GM19099 (cell line): ENCODE data around the gene STK4.

Source experiments
- POLR2A ChIP-seq: IDR thresholded peaks from 3 replicates; pipeline ENCODE4 v1.6.1; 2011; ENCODE audit warnings: low read depth; ENCODE audit not compliant: insufficient read length; ENCODE audit errors: extremely low read depth

Gene STK4

GRCh38 chr20:44946271-44946852 is 19.9 kb upstream of the STK4 start:
- TF ChIP-seq POLR2A = no peak

GRCh38 chr20:44948107-44948506 is 18.2 kb upstream of the STK4 start:
- TF ChIP-seq POLR2A = no peak

GRCh38 chr20:44948513-44948912 is 17.8 kb upstream of the STK4 start:
- no peak for TF ChIP-seq POLR2A

GRCh38 chr20:44950368-44950767 is 15.9 kb upstream of the STK4 start:
- TF ChIP-seq POLR2A = no peak

GRCh38 chr20:44952731-44953130 is 13.6 kb upstream of the STK4 start:
- TF ChIP-seq POLR2A = no peak

- TF ChIP-seq POLR2A = no peak
Observed at GRCh38 chr20:44954211-44954610, 12.1 kb upstream of the STK4 start.

- no peak for TF ChIP-seq POLR2A
Observed at GRCh38 chr20:44955270-44955669, 11.0 kb upstream of the STK4 start.

- TF ChIP-seq POLR2A = no peak
Observed at GRCh38 chr20:44956410-44956809, 9.9 kb upstream of the STK4 start.

- TF ChIP-seq POLR2A = no peak
Observed at GRCh38 chr20:44958276-44958675, 8.0 kb upstream of the STK4 start.

GRCh38 chr20:44959082-44959637 is 7.2 kb upstream of the STK4 start:
- no peak for TF ChIP-seq POLR2A

GRCh38 chr20:44959638-44960102 is 6.6 kb upstream of the STK4 start:
- TF ChIP-seq POLR2A = no peak

- TF ChIP-seq POLR2A = peak; percentile 75
Observed at GRCh38 chr20:44960103-44960852, 6.0 kb upstream of the STK4 start, which contains the start of gene TOMM34. Gene TOMM34 (minus strand): TSS chr20:44960397. CDS start chr20:44960333, 64 bp downstream.

GRCh38 chr20:44961011-44961869 is 5.1 kb upstream of the STK4 start:
- no peak for TF ChIP-seq POLR2A

GRCh38 chr20:44961870-44962267 is 4.4 kb upstream of the STK4 start:
- TF ChIP-seq POLR2A = no peak

GRCh38 chr20:44962483-44962882 is 3.8 kb upstream of the STK4 start:
- TF ChIP-seq POLR2A = no peak

- TF ChIP-seq POLR2A = no peak
Observed at GRCh38 chr20:44963325-44964215, 2.7 kb upstream of the STK4 start.
